ENCODE measurements around the gene ACVRL1. TPM values are rescaled to one million over a fixed set of nuclear protein-coding genes. Genes with fewer than 3 reads are reported as not detected.

The ACVRL1 gene
- total RNA-seq, 1 experiment from 2014 or later: not detected

DNA sequence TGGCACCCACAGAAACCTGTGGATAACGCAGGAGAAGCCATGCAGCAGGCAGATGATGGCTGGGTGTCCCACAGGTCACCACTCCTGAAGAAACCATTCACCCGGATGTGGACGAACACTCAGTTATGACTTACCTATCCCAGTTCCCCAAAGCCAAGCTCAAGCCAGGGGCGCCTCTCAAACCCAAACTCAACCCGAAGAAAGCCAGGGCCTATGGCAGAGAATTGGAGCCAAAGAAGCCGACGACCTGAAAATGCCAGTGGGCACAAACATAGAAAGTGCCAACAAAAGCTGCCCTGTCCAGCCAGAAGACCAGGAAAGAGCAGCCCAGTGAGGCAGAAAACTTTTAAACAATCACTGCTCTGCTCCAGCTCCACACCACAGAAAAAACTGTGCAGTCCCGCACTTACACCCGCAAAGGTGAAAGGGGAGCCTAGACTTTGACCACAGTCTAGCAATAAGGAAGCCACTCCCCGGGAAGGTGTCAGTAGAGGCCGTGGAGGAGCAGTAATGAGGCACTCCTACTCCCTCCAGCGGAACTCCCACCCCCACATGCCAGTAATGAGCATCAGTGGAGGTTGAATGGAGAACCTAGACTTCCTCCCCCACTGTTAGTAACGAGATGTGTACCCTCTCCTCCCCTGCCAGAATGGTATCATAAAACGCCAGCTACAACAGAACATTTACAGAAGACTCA, 6.0 kb upstream of the ACVRL1 start:
- Mint-ChIP-seq H3K27me3 (ENCODE audit: unreplicated experiment) (peaks cover 14% of the 10 kb centered on the region), H3K36me3 (ENCODE audit: insufficient read depth, unreplicated experiment) (no peaks in the 10 kb centered on the region), H3K4me3 (ENCODE audit: low read depth, unreplicated experiment) (no peak overlapping the region), H3K4me1 (ENCODE audit: low read depth, unreplicated experiment) (no peaks in the 10 kb centered on the region), H3K27ac (ENCODE audit: unreplicated experiment) (no peak overlapping the region), H3K9me3 (ENCODE audit: low read depth, unreplicated experiment) (no peaks in the 10 kb centered on the region)
- no TSS peak for BruUV-seq (replicated peaks)
- CTCF ChIA-PET: interaction anchor here (0.6 to 0.7 kb wide), 2 partner anchors 12 to 92 kb away, joined by 3 read pairs; no protein-coding TSS in a partner anchor
- DNase-seq: no peak
- TF ChIP-seq, protein P1, sequence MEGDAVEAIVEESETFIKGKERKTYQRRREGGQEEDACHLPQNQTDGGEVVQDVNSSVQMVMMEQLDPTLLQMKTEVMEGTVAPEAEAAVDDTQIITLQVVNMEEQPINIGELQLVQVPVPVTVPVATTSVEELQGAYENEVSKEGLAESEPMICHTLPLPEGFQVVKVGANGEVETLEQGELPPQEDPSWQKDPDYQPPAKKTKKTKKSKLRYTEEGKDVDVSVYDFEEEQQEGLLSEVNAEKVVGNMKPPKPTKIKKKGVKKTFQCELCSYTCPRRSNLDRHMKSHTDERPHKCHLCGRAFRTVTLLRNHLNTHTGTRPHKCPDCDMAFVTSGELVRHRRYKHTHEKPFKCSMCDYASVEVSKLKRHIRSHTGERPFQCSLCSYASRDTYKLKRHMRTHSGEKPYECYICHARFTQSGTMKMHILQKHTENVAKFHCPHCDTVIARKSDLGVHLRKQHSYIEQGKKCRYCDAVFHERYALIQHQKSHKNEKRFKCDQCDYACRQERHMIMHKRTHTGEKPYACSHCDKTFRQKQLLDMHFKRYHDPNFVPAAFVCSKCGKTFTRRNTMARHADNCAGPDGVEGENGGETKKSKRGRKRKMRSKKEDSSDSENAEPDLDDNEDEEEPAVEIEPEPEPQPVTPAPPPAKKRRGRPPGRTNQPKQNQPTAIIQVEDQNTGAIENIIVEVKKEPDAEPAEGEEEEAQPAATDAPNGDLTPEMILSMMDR (IDR thresholded peaks at IDR 0.05; ENCODE audit: unreplicated experiment): no peak
- intact Hi-C loops (cut with micrococcal nuclease; ENCODE audit: unreplicated experiment): no loop called here

DNA sequence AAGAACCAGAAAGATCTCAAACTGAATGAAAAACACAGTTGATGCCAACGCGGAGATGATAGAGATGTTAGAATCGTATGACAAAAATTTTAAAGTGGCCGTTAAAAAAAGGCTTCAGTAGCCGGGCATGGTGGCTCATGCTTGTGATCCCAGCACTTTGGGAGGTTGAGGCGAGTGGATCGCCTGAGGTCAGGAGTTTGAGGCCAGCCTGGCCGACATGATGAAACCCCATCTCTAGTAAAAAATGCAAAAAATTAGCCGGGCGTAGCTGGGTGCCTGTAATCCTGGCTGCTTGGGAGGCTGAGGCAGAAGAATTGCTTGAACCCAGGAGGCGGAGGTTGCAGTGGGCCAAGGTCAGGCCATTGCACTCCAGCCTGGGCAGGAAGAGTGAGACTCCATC, 5.4 kb upstream of the ACVRL1 start:
- no TSS peak for BruUV-seq (replicated peaks)
- Mint-ChIP-seq H3K4me1 (ENCODE audit: low read depth, unreplicated experiment) (no peaks in the 10 kb centered on the region), H3K27me3 (ENCODE audit: unreplicated experiment) (peaks cover 14% of the 10 kb centered on the region), H3K27ac (ENCODE audit: unreplicated experiment) (no peak overlapping the region), H3K9me3 (ENCODE audit: low read depth, unreplicated experiment) (no peaks in the 10 kb centered on the region), H3K36me3 (ENCODE audit: insufficient read depth, unreplicated experiment) (no peaks in the 10 kb centered on the region), H3K4me3 (ENCODE audit: low read depth, unreplicated experiment) (no peak overlapping the region)
- CTCF ChIA-PET: interaction anchor here (0.7 kb wide), 2 partner anchors 30 to 91 kb away, joined by 3 read pairs; no protein-coding TSS in a partner anchor
- TF ChIP-seq, protein P1 (IDR thresholded peaks at IDR 0.05; ENCODE audit: unreplicated experiment): no peak
- intact Hi-C loops (cut with micrococcal nuclease; ENCODE audit: unreplicated experiment): no loop called here
- no peak for DNase-seq

DNA sequence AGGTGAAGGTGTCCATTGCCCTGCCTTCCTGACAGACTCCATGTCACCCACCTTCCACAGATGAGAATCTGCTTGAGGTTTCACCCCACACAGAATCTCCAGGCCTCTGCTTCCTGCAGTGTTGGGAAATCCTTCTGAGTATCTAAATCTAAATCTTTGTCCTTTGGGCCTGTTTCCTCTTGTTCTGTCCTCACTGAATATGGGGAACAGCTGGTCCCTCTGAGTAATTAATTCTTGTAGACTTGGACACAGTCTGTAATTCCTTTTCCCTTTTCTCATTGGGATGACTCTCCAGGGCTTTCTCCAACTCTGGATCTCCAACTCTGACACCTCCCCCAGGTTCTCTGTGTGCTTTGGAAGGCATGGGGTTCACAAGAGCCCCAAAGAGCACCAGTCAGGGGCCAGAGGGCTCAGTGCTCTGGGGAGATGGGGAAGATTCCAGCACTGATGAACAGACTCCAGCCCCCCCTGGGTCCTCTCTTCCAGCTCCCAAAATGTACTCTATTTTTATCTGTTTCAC, 2.3 kb upstream of the ACVRL1 start:
- intact Hi-C loops (cut with micrococcal nuclease; ENCODE audit: unreplicated experiment): no loop called here
- H3K27me3 Mint-ChIP-seq (ENCODE audit: unreplicated experiment): peaks cover 31% of the 10 kb centered on the region
- H3K4me1 Mint-ChIP-seq (ENCODE audit: low read depth, unreplicated experiment): no peaks in the 10 kb centered on the region
- no peak overlapping the region for H3K27ac Mint-ChIP-seq (ENCODE audit: unreplicated experiment)
- no peak for DNase-seq
- H3K9me3 Mint-ChIP-seq (ENCODE audit: low read depth, unreplicated experiment): no peaks in the 10 kb centered on the region
- no peaks in the 10 kb centered on the region for H3K36me3 Mint-ChIP-seq (ENCODE audit: insufficient read depth, unreplicated experiment)
- no peak overlapping the region for H3K4me3 Mint-ChIP-seq (ENCODE audit: low read depth, unreplicated experiment)
- CTCF ChIA-PET: interaction anchor here (1.2 kb wide), 1 partner anchor 10 kb away, joined by 3 read pairs; no protein-coding TSS in a partner anchor
- BruUV-seq (replicated peaks): no TSS peak
- TF ChIP-seq, protein P1 (IDR thresholded peaks at IDR 0.05; ENCODE audit: unreplicated experiment): no peak

DNA sequence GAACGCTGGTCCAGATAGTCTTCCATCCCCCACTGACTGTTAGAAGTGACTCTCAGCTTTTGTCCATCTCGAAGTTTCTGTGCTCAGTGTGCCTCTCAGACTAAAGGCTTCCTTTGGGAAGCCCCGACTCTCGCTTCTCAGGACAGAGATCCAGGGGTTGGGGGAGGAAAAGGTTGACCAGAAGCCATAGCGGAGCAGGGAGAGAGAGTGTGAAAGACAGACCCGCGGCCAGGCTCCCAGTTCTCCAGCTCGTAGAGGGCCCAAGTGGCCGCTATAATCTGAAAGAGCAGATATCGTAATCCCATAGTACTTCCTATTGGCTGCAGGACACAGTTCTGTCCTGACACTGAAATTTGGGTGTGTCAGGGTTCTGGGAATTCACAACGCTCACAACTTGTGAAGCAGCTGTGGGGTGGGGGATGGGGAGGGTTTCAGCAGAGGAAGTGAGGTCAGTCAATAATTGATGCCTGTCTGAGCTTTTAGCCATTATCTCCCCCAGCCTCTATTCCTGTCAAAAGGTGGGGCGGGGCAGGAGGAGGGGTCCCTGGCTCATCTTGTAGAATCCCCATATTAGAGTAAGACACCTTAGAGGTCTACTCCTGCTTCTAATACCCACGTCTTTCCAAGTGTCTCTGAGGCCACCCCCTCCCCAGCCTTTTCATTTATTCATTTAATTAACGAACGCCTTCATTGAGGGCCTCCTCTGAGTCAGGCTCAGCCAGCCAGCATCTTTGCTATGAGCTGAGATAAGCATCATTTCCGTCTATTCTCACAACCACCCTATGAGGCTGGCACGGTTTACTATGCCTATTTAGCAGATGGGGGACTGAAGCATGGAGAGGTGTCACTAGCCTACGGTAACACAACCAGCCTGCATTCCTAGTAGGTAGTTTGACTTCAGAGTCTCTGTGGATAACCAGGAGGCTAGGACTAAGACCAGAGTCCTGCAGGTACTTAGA, 1.6 kb upstream of the ACVRL1 start:
- no peaks in the 10 kb centered on the region for H3K36me3 Mint-ChIP-seq (ENCODE audit: insufficient read depth, unreplicated experiment)
- H3K4me1 Mint-ChIP-seq (ENCODE audit: low read depth, unreplicated experiment): no peaks in the 10 kb centered on the region
- no peak overlapping the region for H3K27ac Mint-ChIP-seq (ENCODE audit: unreplicated experiment)
- H3K27me3 Mint-ChIP-seq (ENCODE audit: unreplicated experiment): peaks cover 38% of the 10 kb centered on the region
- H3K9me3 Mint-ChIP-seq (ENCODE audit: low read depth, unreplicated experiment): no peaks in the 10 kb centered on the region
- BruUV-seq (replicated peaks): no TSS peak
- H3K4me3 Mint-ChIP-seq (ENCODE audit: low read depth, unreplicated experiment): no peak overlapping the region
- DNase-seq: no peak
- intact Hi-C loops (cut with micrococcal nuclease; ENCODE audit: unreplicated experiment): no loop called here
- TF ChIP-seq, protein P1 (IDR thresholded peaks at IDR 0.05; ENCODE audit: unreplicated experiment): no peak
- CTCF ChIA-PET: no interaction called here

Measured in Calu3 (cell line).